Measurements from ENCODE around the gene CEMIP. TPM values are rescaled to one million over a fixed set of nuclear protein-coding genes. Genes with fewer than 3 reads are reported as not detected.

The CEMIP gene
- total and polyA plus RNA-seq, 2 of the 13 experiments (the other 11 are each of a cell fraction or from before 2014, with no cell fraction given), result 4.3 to 28.5 TPM

GRCh38 chr15:80730387-80730786 is 48.8 kb upstream of the CEMIP start (continued):
- TF ChIP-seq, protein P1, sequence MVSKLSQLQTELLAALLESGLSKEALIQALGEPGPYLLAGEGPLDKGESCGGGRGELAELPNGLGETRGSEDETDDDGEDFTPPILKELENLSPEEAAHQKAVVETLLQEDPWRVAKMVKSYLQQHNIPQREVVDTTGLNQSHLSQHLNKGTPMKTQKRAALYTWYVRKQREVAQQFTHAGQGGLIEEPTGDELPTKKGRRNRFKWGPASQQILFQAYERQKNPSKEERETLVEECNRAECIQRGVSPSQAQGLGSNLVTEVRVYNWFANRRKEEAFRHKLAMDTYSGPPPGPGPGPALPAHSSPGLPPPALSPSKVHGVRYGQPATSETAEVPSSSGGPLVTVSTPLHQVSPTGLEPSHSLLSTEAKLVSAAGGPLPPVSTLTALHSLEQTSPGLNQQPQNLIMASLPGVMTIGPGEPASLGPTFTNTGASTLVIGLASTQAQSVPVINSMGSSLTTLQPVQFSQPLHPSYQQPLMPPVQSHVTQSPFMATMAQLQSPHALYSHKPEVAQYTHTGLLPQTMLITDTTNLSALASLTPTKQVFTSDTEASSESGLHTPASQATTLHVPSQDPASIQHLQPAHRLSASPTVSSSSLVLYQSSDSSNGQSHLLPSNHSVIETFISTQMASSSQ (IDR thresholded peaks at IDR 0.05; ENCODE audit: low read depth), result no peak
- TF ChIP-seq, protein P1 (CRISPR knock-in tag; IDR thresholded peaks at IDR 0.05; ENCODE audit: borderline replicate concordance), result no peak
- TF ChIP-seq BRCA1 (CRISPR knock-in tag; IDR thresholded peaks at IDR 0.05) (no peak), ZFP82 (CRISPR knock-in tag; IDR thresholded peaks at IDR 0.05; ENCODE audit: borderline replicate concordance) (no peak), IRX3 (CRISPR knock-in tag; IDR thresholded peaks at IDR 0.05; ENCODE audit: borderline replicate concordance, low read depth) (no peak), ARID3A (IDR thresholded peaks at IDR 0.05; ENCODE audit: low read depth, low read length) (no peak)

DNA sequence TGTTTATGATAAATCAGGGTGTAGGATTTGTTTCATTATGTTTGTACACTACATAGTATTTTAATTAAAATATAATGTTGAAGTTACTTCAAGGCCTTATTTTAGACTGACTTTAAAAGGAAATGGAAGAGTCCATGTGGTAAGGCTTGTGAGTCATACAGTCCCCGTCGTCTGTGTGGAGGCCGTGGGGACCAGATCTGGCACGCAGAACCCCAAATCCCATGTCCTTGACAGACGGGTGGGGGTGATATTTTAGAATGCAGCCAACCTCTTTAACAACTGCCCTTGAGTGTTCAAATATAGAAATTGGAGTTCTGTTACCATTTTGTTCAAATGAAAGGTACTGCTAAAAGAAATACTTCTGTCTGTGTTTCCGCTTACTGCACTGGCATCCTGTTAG is 48.2 kb upstream of the CEMIP start:
- H3K27ac ChIP-seq (ENCODE audit: extremely low read length, insufficient read depth, low read length), result no peak overlapping the region
- no peaks in the 10 kb centered on the region for H3K9me3 ChIP-seq (ENCODE audit: low read length)
- H3K9ac ChIP-seq (ENCODE audit: insufficient read depth, low read depth, low read length), result no peak overlapping the region
- no peak overlapping the region for H3K4me2 ChIP-seq (ENCODE audit: low read depth, low read length)
- in situ Hi-C loops (cut with HindIII; ENCODE audit: extremely low pct_ligation_motif_present, low pct_unique_long_range_greater_than_20kb), result no loop called here
- peaks cover 11% of the 10 kb centered on the region for H3K4me1 ChIP-seq (ENCODE audit: insufficient read depth, low read length)
- FAIRE-seq (no peak), DNase-seq (ENCODE audit: low spot score) (no peak), ATAC-seq (no peak)
- H3K27me3 ChIP-seq (ENCODE audit: control insufficient read depth in 1 of 2, insufficient read depth in 2 of 2, low read length in 2 of 2), result no peaks in the 10 kb centered on the region
- ChIA-PET CTCF (ENCODE audit: low intra/inter-chr PET ratio, low total read pairs) (no interaction called here), POLR2A (no interaction called here)
- 97% methylated on average over 6 of the region's 6 CpGs for WGBS (ENCODE audit: low lambda C conversion rate)
- BruUV-seq (replicated peaks), result no TSS peak
- intact Hi-C loops (cut with micrococcal nuclease; ENCODE audit: unreplicated experiment), result no loop called here
- H2AFZ ChIP-seq (ENCODE audit: low read length), result no peak overlapping the region
- H4K20me1 ChIP-seq (ENCODE audit: insufficient read depth, low read length), result no peaks in the 10 kb centered on the region
- no peak overlapping the region for H3K4me3 ChIP-seq (replicated peaks in 1 of 3; ENCODE audit: insufficient read depth in 1 of 3, low read depth in 2 of 3, low read length in 3 of 3)
- no peaks in the 10 kb centered on the region for H3K79me2 ChIP-seq (ENCODE audit: insufficient read depth, low read length)
- H3K36me3 ChIP-seq (replicated peaks in 1 of 2; ENCODE audit: control insufficient read depth in 1 of 2, insufficient read depth in 2 of 2, low read length in 2 of 2), result no peaks in the 10 kb centered on the region
- no peak for TF ChIP-seq HOXD1 (CRISPR knock-in tag; IDR thresholded peaks at IDR 0.05)
- no peak for TF ChIP-seq ZNF564 (CRISPR knock-in tag; IDR thresholded peaks at IDR 0.05)
- TF ChIP-seq, protein P2, sequence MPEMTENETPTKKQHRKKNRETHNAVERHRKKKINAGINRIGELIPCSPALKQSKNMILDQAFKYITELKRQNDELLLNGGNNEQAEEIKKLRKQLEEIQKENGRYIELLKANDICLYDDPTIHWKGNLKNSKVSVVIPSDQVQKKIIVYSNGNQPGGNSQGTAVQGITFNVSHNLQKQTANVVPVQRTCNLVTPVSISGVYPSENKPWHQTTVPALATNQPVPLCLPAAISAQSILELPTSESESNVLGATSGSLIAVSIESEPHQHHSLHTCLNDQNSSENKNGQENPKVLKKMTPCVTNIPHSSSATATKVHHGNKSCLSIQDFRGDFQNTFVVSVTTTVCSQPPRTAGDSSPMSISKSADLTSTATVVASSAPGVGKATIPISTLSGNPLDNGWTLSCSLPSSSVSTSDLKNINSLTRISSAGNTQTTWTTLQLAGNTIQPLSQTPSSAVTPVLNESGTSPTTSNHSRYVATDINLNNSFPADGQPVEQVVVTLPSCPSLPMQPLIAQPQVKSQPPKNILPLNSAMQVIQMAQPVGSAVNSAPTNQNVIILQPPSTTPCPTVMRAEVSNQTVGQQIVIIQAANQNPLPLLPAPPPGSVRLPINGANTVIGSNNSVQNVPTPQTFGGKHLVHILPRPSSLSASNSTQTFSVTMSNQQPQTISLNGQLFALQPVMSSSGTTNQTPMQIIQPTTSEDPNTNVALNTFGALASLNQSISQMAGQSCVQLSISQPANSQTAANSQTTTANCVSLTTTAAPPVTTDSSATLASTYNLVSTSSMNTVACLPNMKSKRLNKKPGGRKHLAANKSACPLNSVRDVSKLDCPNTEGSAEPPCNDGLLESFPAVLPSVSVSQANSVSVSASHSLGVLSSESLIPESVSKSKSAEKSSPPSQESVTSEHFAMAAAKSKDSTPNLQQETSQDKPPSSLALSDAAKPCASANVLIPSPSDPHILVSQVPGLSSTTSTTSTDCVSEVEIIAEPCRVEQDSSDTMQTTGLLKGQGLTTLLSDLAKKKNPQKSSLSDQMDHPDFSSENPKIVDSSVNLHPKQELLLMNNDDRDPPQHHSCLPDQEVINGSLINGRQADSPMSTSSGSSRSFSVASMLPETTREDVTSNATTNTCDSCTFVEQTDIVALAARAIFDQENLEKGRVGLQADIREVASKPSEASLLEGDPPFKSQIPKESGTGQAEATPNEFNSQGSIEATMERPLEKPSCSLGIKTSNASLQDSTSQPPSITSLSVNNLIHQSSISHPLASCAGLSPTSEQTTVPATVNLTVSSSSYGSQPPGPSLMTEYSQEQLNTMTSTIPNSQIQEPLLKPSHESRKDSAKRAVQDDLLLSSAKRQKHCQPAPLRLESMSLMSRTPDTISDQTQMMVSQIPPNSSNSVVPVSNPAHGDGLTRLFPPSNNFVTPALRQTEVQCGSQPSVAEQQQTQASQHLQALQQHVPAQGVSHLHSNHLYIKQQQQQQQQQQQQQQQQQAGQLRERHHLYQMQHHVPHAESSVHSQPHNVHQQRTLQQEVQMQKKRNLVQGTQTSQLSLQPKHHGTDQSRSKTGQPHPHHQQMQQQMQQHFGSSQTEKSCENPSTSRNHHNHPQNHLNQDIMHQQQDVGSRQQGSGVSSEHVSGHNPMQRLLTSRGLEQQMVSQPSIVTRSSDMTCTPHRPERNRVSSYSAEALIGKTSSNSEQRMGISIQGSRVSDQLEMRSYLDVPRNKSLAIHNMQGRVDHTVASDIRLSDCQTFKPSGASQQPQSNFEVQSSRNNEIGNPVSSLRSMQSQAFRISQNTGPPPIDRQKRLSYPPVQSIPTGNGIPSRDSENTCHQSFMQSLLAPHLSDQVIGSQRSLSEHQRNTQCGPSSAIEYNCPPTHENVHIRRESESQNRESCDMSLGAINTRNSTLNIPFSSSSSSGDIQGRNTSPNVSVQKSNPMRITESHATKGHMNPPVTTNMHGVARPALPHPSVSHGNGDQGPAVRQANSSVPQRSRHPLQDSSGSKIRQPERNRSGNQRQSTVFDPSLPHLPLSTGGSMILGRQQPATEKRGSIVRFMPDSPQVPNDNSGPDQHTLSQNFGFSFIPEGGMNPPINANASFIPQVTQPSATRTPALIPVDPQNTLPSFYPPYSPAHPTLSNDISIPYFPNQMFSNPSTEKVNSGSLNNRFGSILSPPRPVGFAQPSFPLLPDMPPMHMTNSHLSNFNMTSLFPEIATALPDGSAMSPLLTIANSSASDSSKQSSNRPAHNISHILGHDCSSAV (CRISPR knock-in tag; IDR thresholded peaks at IDR 0.05; ENCODE audit: borderline replicate concordance), result no peak
- TF ChIP-seq DNMT1 (CRISPR knock-in tag; IDR thresholded peaks at IDR 0.05), result no peak
